Stimulated activated CD4-positive, alpha-beta T cell treated with anti-CD3 and anti-CD28 coated beads, Interleukin-1b, Interleukin-23, amount 100 ng/mL, for 1 hour (primary cell): ENCODE data around the gene RBP4.
"Not testable (repeated sequence)": the region's sequence is repeated elsewhere in the genome, so short reads cannot be mapped to it uniquely, and the experiment has no call there.

Experiments used
- DNase-seq, 2 donors: peaks; one replicate each; pipeline ENCODE4 v3.0.0-alpha.2; 2020; ENCODE audit warnings: low read depth in 2 of 2

RBP4 gene

GRCh38 chr10:93566435-93567276 lies 34.4 kb downstream of the RBP4 start, which contains the start of gene FFAR4:
Gene FFAR4, plus strand, starts transcription at chr10:93566665. Its CDS starts 56 bp downstream, at chr10:93566721.
- DNase-seq, result no peak

GRCh38 chr10:93565446-93565845 lies 35.6 kb downstream of the RBP4 start:
- DNase-seq, result no peak

GRCh38 chr10:93560541-93560940 lies 40.5 kb downstream of the RBP4 start:
- no peak for DNase-seq

- DNase-seq, result no peak
These were observed 41.5 kb downstream of the RBP4 start for GRCh38 chr10:93559490-93559889.

- DNase-seq, result no peak
These were observed 46.1 kb downstream of the RBP4 start for GRCh38 chr10:93554760-93555432.

GRCh38 chr10:93554316-93554663 lies 46.7 kb downstream of the RBP4 start:
- DNase-seq, result no peak

GRCh38 chr10:93553482-93554315 lies 47.3 kb downstream of the RBP4 start:
- DNase-seq, result no peak

- no peak for DNase-seq
These were observed 48.3 kb downstream of the RBP4 start for GRCh38 chr10:93552780-93553179.

- no peak for DNase-seq
These were observed 50.4 kb downstream of the RBP4 start for GRCh38 chr10:93550606-93551005.

- no peak for DNase-seq
These were observed 52.5 kb downstream of the RBP4 start for GRCh38 chr10:93548376-93549071.

GRCh38 chr10:93547522-93547921 lies 53.5 kb downstream of the RBP4 start:
- no peak for DNase-seq

- DNase-seq, result not testable (repeated sequence)
These were observed 54.0 kb downstream of the RBP4 start for GRCh38 chr10:93546995-93547394.

- no peak for DNase-seq
These were observed 58.7 kb downstream of the RBP4 start for GRCh38 chr10:93542358-93542791.
